HG03354 (cell line): Measurements from ENCODE around the gene MICB.
"Not testable (repeated sequence)": the region's sequence is repeated elsewhere in the genome, so short reads cannot be mapped to it uniquely, and the experiment has no call there.

ENCODE experiments used
- ATAC-seq: cut with Tn5 transposase; IDR thresholded peaks from one replicate; pipeline ENCODE4 v1.9.1; 2021; ENCODE audit warnings: mild to moderate bottlenecking; ENCODE audit not compliant: unreplicated experiment, poor library complexity, severe bottlenecking

MICB gene

GRCh38 chr6:31496826-31497225 lies 1.1 kb upstream of the MICB start:
- not testable (repeated sequence) for ATAC-seq

- no peak for ATAC-seq
Observed at GRCh38 chr6:31498748-31499147, 803 bp downstream of the MICB start.

- not testable (repeated sequence) for ATAC-seq
Observed at GRCh38 chr6:31499648-31500047, 1.7 kb downstream of the MICB start.

DNA sequence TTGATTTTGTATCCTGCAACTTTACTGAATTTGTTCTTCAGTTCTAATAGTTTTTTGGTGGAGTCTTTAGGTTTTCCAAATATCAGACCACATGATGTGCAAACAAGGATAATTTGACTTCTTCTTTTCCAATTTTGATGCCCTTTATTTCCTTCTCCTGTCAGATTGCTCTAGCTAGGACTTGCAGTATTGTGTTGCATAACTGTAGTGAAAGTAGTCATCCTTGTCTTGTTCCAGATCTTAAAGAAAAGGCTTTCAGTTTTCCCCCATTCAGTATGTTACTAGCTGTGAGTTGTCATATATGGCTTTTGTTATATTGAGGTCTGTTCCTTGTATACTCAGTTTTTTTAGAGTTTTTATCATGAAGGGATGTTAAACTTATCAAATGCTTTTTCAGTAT lies 4.6 kb downstream of the MICB start:
- ATAC-seq: no peak

GRCh38 chr6:31509036-31509435 lies 11.1 kb downstream of the MICB start:
- not testable (repeated sequence) for ATAC-seq

- ATAC-seq: no peak
Observed at GRCh38 chr6:31510007-31510406, 12.1 kb downstream of the MICB start.

GRCh38 chr6:31513456-31514165 lies 15.7 kb downstream of the MICB start:
- ATAC-seq: no peak

- no peak for ATAC-seq
Observed at GRCh38 chr6:31521835-31522234, 23.9 kb downstream of the MICB start.

DNA sequence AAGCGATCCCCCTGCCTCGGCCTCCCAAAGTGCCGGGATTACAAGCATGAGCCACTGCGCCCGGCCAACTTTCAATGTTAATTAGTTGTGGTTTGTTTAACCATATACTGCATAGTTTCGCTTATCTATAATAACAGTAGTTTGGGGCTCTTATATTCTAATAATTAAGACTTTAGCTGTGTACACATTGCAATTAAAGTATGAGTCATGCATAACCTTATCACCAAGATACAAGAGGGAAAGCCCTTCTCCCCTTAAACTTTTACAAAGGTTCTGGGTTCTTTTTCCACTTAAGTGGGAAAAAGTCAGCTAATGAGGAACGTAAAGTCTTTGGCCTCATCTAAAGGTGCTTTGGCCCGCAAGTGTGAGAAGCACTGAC lies 27.6 kb downstream of the MICB start:
- no peak for ATAC-seq

GRCh38 chr6:31525932-31526591 lies 28.1 kb downstream of the MICB start:
- no peak for ATAC-seq

DNA sequence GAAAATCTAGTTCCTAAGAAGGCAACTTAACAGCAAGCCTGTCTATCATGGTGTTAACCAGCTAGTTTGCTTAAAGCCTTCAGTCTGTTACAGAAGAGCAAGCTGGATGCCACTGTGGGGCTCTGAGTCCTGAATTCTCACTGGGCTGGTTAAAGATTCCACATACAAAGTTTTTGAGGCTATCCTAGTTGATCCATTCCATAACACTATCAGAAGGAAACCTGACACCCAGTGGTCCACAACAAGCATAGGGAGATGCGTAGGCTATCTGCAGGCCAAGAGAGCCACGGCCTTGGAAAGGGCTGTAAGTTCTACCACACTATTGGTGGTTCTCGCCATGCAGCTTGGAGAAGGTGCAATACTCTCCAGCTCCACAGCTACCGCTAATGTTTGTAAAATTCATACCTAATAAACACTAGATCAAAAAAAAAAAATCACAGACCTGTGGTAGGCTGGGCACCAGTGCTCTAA lies 30.4 kb downstream of the MICB start:
- no peak for ATAC-seq

GRCh38 chr6:31528821-31529328 lies 30.9 kb downstream of the MICB start, which contains the start of gene MCCD1:
Gene MCCD1, plus strand, starts transcription at chr6:31528962. Its CDS starts 53 bp downstream, at chr6:31529015.
- no peak for ATAC-seq

GRCh38 chr6:31529329-31530150 lies 31.6 kb downstream of the MICB start:
- ATAC-seq: no peak

DNA sequence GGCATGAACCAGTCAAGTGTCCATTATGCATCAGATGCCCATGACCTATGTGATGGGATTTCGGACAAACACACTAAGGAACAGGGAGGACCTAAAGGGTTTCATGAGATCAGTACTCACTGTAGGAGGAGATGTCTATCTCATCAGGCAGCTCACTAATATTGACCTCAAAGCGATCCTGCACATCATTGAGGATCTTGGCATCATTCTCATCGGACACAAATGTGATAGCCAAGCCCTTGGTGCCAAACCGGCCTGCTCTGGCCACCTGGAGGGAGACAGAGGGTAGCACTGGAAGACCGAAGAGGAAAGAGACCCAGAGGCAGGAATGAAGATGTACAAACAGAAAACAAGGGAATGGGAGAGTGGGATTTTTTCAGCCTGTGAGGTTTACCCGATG lies 32.7 kb downstream of the MICB start:
- no peak for ATAC-seq

DNA sequence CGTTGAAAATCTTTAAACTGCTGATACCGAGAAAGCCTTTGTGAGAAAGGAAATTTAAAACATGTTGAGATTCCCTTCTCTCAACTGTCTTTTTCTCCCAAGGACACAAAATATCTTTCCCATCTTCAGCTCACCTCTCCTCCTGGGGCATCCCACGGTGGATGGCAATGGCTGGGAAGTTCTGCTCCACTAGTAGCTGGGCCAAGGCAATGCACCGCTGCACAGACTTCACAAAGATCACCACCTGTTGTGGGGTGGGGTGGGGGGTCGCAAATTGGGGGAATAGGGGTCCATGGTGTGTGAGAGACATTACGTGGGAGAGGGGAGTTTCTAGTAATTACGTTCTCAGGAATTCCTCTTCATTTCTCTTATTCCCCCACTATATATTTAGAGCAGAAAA lies 33.2 kb downstream of the MICB start:
- no peak for ATAC-seq

DNA sequence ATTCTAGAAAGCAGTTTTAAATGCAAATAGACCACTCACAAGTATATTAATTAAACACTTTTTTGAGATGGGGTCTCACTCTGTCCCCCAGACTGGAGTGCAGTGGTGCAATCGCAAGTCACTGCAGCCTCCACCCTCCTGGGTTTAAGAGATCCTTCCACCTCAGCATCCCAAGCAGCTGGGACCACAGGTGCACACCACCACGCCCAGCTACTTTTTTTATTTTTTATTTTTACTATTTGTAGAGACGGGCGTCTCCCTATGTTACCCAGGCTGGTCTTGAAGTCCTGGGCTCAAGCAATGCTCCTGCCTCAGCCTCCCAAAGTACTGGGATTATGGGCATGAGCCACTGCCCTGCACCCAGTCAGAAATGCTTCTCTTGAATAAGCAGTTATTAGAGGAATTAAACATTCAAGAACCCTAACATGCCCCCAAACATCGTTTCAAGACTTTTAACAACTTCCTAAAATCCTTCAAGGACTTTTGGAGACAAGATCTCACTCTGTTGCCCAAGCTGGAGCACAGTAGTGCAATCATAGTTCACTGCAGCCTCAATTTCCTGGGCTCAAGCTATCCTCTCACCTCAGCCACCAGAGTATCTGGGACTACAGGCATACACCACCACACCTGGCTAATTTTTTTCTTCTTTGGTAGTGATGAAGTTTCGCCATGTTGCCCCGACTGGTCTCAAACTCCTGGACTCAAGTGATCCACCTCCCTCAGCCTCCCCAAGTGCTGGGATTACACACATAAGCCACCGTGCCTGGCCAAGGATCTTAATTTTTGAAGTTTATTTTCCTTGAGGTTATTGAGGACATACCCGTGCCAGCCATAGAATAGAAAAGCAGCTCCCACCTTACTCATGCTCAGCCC lies 34.1 kb downstream of the MICB start:
- ATAC-seq: no peak

DNA sequence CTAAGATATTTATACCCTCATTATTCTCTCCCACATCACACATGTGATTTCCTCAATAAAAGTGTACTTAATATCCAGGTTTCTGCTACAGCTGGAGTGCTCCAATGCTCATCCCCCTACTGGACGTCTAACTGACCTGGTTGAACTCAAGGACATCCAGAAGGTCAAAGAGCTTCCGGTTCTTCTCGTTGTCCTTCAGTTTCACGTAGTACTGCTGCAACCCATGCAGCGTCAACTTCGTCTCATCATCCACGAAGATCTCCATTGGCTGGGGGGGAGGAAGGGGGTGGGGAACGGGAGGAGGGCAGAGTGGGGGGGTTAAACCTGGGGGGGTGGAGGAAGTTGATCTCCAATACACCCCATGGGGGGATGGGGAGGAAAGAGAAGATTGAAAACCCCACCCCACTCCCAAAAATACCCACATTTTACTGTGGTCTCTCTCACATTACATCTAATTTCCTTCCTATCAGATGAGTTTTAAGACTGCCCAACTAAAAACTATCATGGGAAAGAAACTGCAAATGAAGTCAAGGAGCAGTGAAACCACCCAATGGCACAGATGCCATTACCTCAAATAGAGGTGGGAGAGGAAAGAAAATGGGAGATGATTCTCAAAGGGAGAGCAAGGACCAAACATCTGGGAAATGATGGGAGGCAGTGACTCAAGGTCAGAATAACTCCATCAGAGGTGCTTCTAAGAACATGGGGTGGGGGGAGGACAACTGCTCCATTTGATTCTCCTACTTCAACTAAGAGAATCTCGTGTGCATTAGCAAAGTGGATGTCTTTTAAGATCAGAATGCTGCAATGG lies 34.9 kb downstream of the MICB start:
- ATAC-seq: no peak

DNA sequence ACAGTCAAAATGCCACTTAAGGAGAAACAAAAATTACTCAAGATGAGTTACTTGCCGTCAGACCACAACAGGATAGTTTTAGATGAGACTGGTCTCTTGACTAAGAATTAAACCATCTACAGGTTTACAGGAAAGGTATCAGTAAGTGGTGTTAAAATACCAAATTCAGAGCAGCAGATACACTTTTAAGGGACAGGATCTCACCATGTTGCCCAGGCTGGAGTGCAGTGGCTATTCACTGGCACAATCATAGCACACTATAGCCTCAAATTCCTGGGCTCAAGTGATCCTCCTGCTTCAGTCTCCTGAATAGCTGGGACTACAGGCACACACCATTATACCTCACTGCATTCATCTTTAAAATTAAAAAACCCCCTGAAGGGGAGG lies 35.5 kb downstream of the MICB start:
- ATAC-seq: no peak

DNA sequence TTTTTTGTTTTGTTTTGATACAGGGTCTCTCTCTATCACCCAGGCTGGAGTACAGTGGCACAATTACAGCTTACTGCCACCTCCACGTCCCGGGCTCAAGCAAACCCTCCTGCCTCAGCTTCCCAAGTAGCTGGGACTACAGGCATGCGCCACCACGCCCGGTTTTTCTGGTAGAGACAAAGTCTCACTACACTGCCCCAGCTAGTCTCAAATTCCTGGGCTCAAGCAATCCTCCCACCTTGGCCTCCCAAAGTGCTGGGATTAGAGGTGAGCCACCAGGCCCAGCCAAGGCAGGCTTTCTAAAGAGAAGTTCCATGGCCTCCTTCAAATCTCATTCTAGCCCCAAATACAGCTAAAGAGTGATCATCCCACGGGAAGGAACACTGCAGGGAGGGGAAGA lies 36.1 kb downstream of the MICB start:
- no peak for ATAC-seq
